ENCODE measurements around the gene EEFSEC.

The EEFSEC gene

GRCh38 chr3:128409624-128410581 is 256.6 kb downstream of the EEFSEC start:
- Histone ChIP-seq H3K4me1 (ENCODE audit: control insufficient read depth, insufficient read depth, low read length) (peaks cover 13% of the 10 kb centered on the region), H3K4me3 (ENCODE audit: insufficient read depth, low read depth, low read length) (no peak overlapping the region), H3K27me3 (ENCODE audit: control insufficient read depth, insufficient read depth, low read length, poor library complexity, severe bottlenecking) (no peaks in the 10 kb centered on the region), H3K9me3 (ENCODE audit: control insufficient read depth, low read length) (no peaks in the 10 kb centered on the region), H3K36me3 (ENCODE audit: control insufficient read depth, insufficient read depth, low read length) (no peaks in the 10 kb centered on the region), H3K27ac (ENCODE audit: insufficient read depth, low read depth, low read length, poor library complexity, severe bottlenecking) (no peak overlapping the region)
- WGBS, 2 experiments, result 86 to 87% methylated on average over 18 of the region's 18 CpGs

DNA sequence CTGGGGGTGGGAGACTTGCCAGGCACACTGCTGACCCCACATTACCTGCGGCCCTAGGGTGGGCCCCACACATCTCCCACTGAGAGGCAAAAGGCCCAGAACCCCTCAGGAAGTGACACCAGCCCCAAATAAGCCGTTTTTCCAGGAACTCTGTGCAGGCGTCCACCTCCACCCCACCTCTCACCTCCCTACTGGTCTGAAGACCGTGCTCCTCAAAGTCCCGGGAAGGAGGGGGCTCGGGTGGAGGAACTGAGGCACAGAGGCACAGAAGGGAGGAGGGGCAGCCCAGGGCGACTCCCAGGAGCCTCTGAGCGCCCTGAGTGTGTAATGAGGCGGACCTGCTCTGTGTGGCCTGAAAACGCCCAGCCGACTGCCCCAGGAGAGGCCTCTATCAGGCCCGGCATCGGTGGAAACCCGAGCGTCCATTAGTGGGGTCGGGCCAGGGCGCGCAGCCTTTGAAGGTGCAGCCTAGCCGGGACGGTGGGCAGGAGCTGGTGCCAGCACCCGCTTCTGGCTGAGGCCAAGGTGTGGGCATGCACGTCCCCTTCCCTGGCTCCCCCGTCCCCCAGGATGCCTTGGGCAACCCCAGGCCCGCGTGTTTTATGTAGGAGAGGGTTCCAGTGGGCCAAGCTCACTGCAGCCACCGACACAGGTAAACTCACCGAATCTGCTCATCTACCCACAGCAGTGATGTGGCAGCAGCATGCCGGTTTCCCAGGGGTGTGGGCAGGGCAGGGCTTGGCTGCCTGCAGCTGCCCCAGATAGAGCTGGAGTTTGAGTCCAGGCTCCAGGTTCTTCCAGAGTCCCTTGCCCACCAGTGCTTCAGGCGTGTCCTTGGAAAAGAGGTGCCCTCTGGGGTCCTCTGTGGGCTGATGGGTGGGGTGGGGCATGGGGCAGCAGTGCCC is 257.6 kb downstream of the EEFSEC start:
- 93 to 95% methylated on average over 29 of the region's 29 CpGs for WGBS, 2 experiments
- H3K27me3 ChIP-seq (ENCODE audit: control insufficient read depth, insufficient read depth, low read length, poor library complexity, severe bottlenecking), result no peaks in the 10 kb centered on the region
- H3K27ac ChIP-seq (ENCODE audit: insufficient read depth, low read depth, low read length, poor library complexity, severe bottlenecking), result no peak overlapping the region
- H3K9me3 ChIP-seq (ENCODE audit: control insufficient read depth, low read length), result no peaks in the 10 kb centered on the region
- H3K4me3 ChIP-seq (ENCODE audit: insufficient read depth, low read depth, low read length), result no peak overlapping the region
- no peaks in the 10 kb centered on the region for H3K36me3 ChIP-seq (ENCODE audit: control insufficient read depth, insufficient read depth, low read length)
- H3K4me1 ChIP-seq (ENCODE audit: control insufficient read depth, insufficient read depth, low read length), result peaks cover 13% of the 10 kb centered on the region

- no peaks in the 10 kb centered on the region for H3K27me3 ChIP-seq (ENCODE audit: control insufficient read depth, insufficient read depth, low read length, poor library complexity, severe bottlenecking)
- H3K4me1 ChIP-seq (ENCODE audit: control insufficient read depth, insufficient read depth, low read length), result peaks cover 17% of the 10 kb centered on the region
- no peak overlapping the region for H3K4me3 ChIP-seq (ENCODE audit: insufficient read depth, low read depth, low read length)
- H3K27ac ChIP-seq (ENCODE audit: insufficient read depth, low read depth, low read length, poor library complexity, severe bottlenecking), result no peak overlapping the region
- WGBS, 2 experiments, result 93 to 94% methylated on average over 18 of the region's 18 CpGs
- H3K36me3 ChIP-seq (ENCODE audit: control insufficient read depth, insufficient read depth, low read length), result no peaks in the 10 kb centered on the region
- no peaks in the 10 kb centered on the region for H3K9me3 ChIP-seq (ENCODE audit: control insufficient read depth, low read length)
Measured at GRCh38 chr3:128411574-128412064, 258.3 kb downstream of the EEFSEC start.

GRCh38 chr3:128412180-128413002 is 259.1 kb downstream of the EEFSEC start:
- Histone ChIP-seq H3K4me3 (ENCODE audit: insufficient read depth, low read depth, low read length) (no peak overlapping the region), H3K27ac (ENCODE audit: insufficient read depth, low read depth, low read length, poor library complexity, severe bottlenecking) (no peak overlapping the region), H3K36me3 (ENCODE audit: control insufficient read depth, insufficient read depth, low read length) (no peaks in the 10 kb centered on the region), H3K9me3 (ENCODE audit: control insufficient read depth, low read length) (no peaks in the 10 kb centered on the region), H3K27me3 (ENCODE audit: control insufficient read depth, insufficient read depth, low read length, poor library complexity, severe bottlenecking) (no peaks in the 10 kb centered on the region), H3K4me1 (ENCODE audit: control insufficient read depth, insufficient read depth, low read length) (peaks cover 24% of the 10 kb centered on the region)
- 50 to 52% methylated on average over 15 of the region's 15 CpGs for WGBS, 2 experiments

- no peak overlapping the region for H3K27ac ChIP-seq (ENCODE audit: insufficient read depth, low read depth, low read length, poor library complexity, severe bottlenecking)
- H3K4me3 ChIP-seq (ENCODE audit: insufficient read depth, low read depth, low read length), result no peak overlapping the region
- H3K36me3 ChIP-seq (ENCODE audit: control insufficient read depth, insufficient read depth, low read length), result no peaks in the 10 kb centered on the region
- H3K9me3 ChIP-seq (ENCODE audit: control insufficient read depth, low read length), result no peaks in the 10 kb centered on the region
- WGBS, 2 experiments, result 47 to 49% methylated on average over 8 of the region's 8 CpGs
- no peaks in the 10 kb centered on the region for H3K27me3 ChIP-seq (ENCODE audit: control insufficient read depth, insufficient read depth, low read length, poor library complexity, severe bottlenecking)
- peaks cover 24% of the 10 kb centered on the region for H3K4me1 ChIP-seq (ENCODE audit: control insufficient read depth, insufficient read depth, low read length)
Measured at GRCh38 chr3:128413003-128413370, 259.7 kb downstream of the EEFSEC start.

- Histone ChIP-seq H3K9me3 (ENCODE audit: control insufficient read depth, low read length) (no peaks in the 10 kb centered on the region), H3K27ac (ENCODE audit: insufficient read depth, low read depth, low read length, poor library complexity, severe bottlenecking) (no peak overlapping the region), H3K36me3 (ENCODE audit: control insufficient read depth, insufficient read depth, low read length) (no peaks in the 10 kb centered on the region), H3K4me1 (ENCODE audit: control insufficient read depth, insufficient read depth, low read length) (peaks cover 24% of the 10 kb centered on the region), H3K27me3 (ENCODE audit: control insufficient read depth, insufficient read depth, low read length, poor library complexity, severe bottlenecking) (no peaks in the 10 kb centered on the region), H3K4me3 (ENCODE audit: insufficient read depth, low read depth, low read length) (no peak overlapping the region)
- WGBS, 2 experiments, result 92% methylated on average over 24 of the region's 24 CpGs
Measured at GRCh38 chr3:128413413-128414205, 260.3 kb downstream of the EEFSEC start.

- no peak overlapping the region for H3K4me3 ChIP-seq (ENCODE audit: insufficient read depth, low read depth, low read length)
- 96% methylated on average over 16 of the region's 16 CpGs for WGBS, 2 experiments
- H3K27me3 ChIP-seq (ENCODE audit: control insufficient read depth, insufficient read depth, low read length, poor library complexity, severe bottlenecking), result no peaks in the 10 kb centered on the region
- H3K9me3 ChIP-seq (ENCODE audit: control insufficient read depth, low read length), result peaks cover 2% of the 10 kb centered on the region
- peaks cover 24% of the 10 kb centered on the region for H3K4me1 ChIP-seq (ENCODE audit: control insufficient read depth, insufficient read depth, low read length)
- no peak overlapping the region for H3K27ac ChIP-seq (ENCODE audit: insufficient read depth, low read depth, low read length, poor library complexity, severe bottlenecking)
- no peaks in the 10 kb centered on the region for H3K36me3 ChIP-seq (ENCODE audit: control insufficient read depth, insufficient read depth, low read length)
Measured at GRCh38 chr3:128415200-128415772, 262.0 kb downstream of the EEFSEC start.

GRCh38 chr3:128415773-128416577 is 262.7 kb downstream of the EEFSEC start:
- 87 to 89% methylated on average over 19 of the region's 19 CpGs for WGBS, 2 experiments
- no peak overlapping the region for H3K4me3 ChIP-seq (ENCODE audit: insufficient read depth, low read depth, low read length)
- no peaks in the 10 kb centered on the region for H3K27me3 ChIP-seq (ENCODE audit: control insufficient read depth, insufficient read depth, low read length, poor library complexity, severe bottlenecking)
- H3K9me3 ChIP-seq (ENCODE audit: control insufficient read depth, low read length), result peaks cover 2% of the 10 kb centered on the region
- H3K4me1 ChIP-seq (ENCODE audit: control insufficient read depth, insufficient read depth, low read length), result peaks cover 24% of the 10 kb centered on the region
- no peak overlapping the region for H3K27ac ChIP-seq (ENCODE audit: insufficient read depth, low read depth, low read length, poor library complexity, severe bottlenecking)
- no peaks in the 10 kb centered on the region for H3K36me3 ChIP-seq (ENCODE audit: control insufficient read depth, insufficient read depth, low read length)

All from ectodermal cell (in vitro differentiated cells).